Activated naive CD4-positive, alpha-beta T cell treated with anti-CD3 and anti-CD28 coated beads for 36 hours (primary cell): ENCODE data around the gene CACNA1C. TPM values are rescaled to one million over a fixed set of nuclear protein-coding genes. Genes with fewer than 3 reads are reported as not detected.

Source experiments
- CTCF ChIA-PET: fragments of 350-600 bp; sonication (Branson Sonifier 250); formaldehyde crosslinking; loops from one replicate; lab custom pipeline; 2021; ENCODE audit warnings: antibody characterized with exemption; lab: Charles Lee
- DNase-seq: peaks from one replicate; pipeline ENCODE4 v3.0.0-alpha.2; 2020
- H3K27ac Mint-ChIP-seq: one replicate; pipeline ENCODE4 v1.8.0; 2021; ENCODE audit warnings: mild to moderate bottlenecking, mixed read lengths
- H3K27me3 Mint-ChIP-seq: one replicate; pipeline ENCODE4 v1.8.0; 2021; ENCODE audit warnings: low read depth, mixed read lengths
- H3K36me3 Mint-ChIP-seq: one replicate; pipeline ENCODE4 v1.8.0; 2021; ENCODE audit warnings: low read depth, mixed read lengths
- H3K4me1 Mint-ChIP-seq: one replicate; pipeline ENCODE4 v1.8.0; 2021; ENCODE audit warnings: low read depth, mixed read lengths
- H3K4me3 Mint-ChIP-seq: one replicate; pipeline ENCODE4 v1.8.0; 2021; ENCODE audit warnings: mild to moderate bottlenecking, moderate library complexity, mixed read lengths
- H3K9me3 Mint-ChIP-seq: one replicate; pipeline ENCODE4 v1.8.0; 2021; ENCODE audit warnings: mixed read lengths
- intact Hi-C: fragments of 100-400 bp; cut with micrococcal nuclease; formaldehyde crosslinking; loops from one replicate; pipeline ENCODE4 v1.15.1; 2023
- total RNA-seq, 2 experiments: library from RNA; stranded (reverse); gene quantifications; one replicate each; pipeline ENCODE4 v1.2.3, GENCODE V29; 2021

Gene CACNA1C
- total RNA-seq, 2 experiments from 2014 or later, result 0.02 to 0.12 TPM

- no peaks in the 10 kb centered on the region for H3K4me1 Mint-ChIP-seq
- H3K27ac Mint-ChIP-seq, result no peak overlapping the region
- H3K27me3 Mint-ChIP-seq, result no peaks in the 10 kb centered on the region
- intact Hi-C loops, result no loop called here
- CTCF ChIA-PET, result no interaction called here
- no peak overlapping the region for H3K4me3 Mint-ChIP-seq
- H3K36me3 Mint-ChIP-seq, result no peaks in the 10 kb centered on the region
- H3K9me3 Mint-ChIP-seq, result no peaks in the 10 kb centered on the region
- DNase-seq, result no peak
Measured at GRCh38 chr12:2372735-2373134, 319.9 kb downstream of the CACNA1C start.

- Mint-ChIP-seq H3K4me3 (no peak overlapping the region), H3K9me3 (no peaks in the 10 kb centered on the region), H3K27me3 (no peaks in the 10 kb centered on the region), H3K4me1 (no peaks in the 10 kb centered on the region), H3K36me3 (no peaks in the 10 kb centered on the region), H3K27ac (no peak overlapping the region)
- no peak for DNase-seq
- CTCF ChIA-PET, result no interaction called here
- intact Hi-C loops, result no loop called here
Measured at GRCh38 chr12:2373307-2373706, 320.5 kb downstream of the CACNA1C start.

GRCh38 chr12:2374092-2374906, 321.5 kb downstream of the CACNA1C start:
- Mint-ChIP-seq H3K9me3 (no peaks in the 10 kb centered on the region), H3K4me1 (no peaks in the 10 kb centered on the region), H3K27me3 (peaks cover 2% of the 10 kb centered on the region), H3K27ac (no peak overlapping the region), H3K36me3 (no peaks in the 10 kb centered on the region), H3K4me3 (no peak overlapping the region)
- intact Hi-C loops, result no loop called here
- no peak for DNase-seq
- CTCF ChIA-PET, result no interaction called here

GRCh38 chr12:2375871-2376270, 323.1 kb downstream of the CACNA1C start:
- Mint-ChIP-seq H3K4me1 (no peaks in the 10 kb centered on the region), H3K27me3 (peaks cover 5% of the 10 kb centered on the region), H3K4me3 (no peak overlapping the region), H3K9me3 (no peaks in the 10 kb centered on the region), H3K36me3 (no peaks in the 10 kb centered on the region), H3K27ac (no peak overlapping the region)
- CTCF ChIA-PET, result no interaction called here
- no peak for DNase-seq
- intact Hi-C loops, result no loop called here

- Mint-ChIP-seq H3K27me3 (peaks cover 5% of the 10 kb centered on the region), H3K4me1 (no peaks in the 10 kb centered on the region), H3K27ac (no peak overlapping the region), H3K9me3 (no peaks in the 10 kb centered on the region), H3K36me3 (no peaks in the 10 kb centered on the region), H3K4me3 (no peak overlapping the region)
- CTCF ChIA-PET, result no interaction called here
- no peak for DNase-seq
- intact Hi-C loops, result no loop called here
Measured at GRCh38 chr12:2376908-2377657, 324.3 kb downstream of the CACNA1C start.

- no peak for DNase-seq
- H3K9me3 Mint-ChIP-seq, result no peaks in the 10 kb centered on the region
- no peak overlapping the region for H3K4me3 Mint-ChIP-seq
- intact Hi-C loops, result no loop called here
- no peaks in the 10 kb centered on the region for H3K4me1 Mint-ChIP-seq
- CTCF ChIA-PET, result interaction anchor here (0.9 to 1.1 kb wide), 3 partner anchors 8 to 318 kb away, joined by 3 to 4 read pairs (median 4); no protein-coding TSS in a partner anchor
- no peaks in the 10 kb centered on the region for H3K36me3 Mint-ChIP-seq
- H3K27me3 Mint-ChIP-seq, result peaks cover 5% of the 10 kb centered on the region
- no peak overlapping the region for H3K27ac Mint-ChIP-seq
Measured at GRCh38 chr12:2378835-2379330, 326.1 kb downstream of the CACNA1C start.

GRCh38 chr12:2380946-2381345, 328.2 kb downstream of the CACNA1C start:
- Mint-ChIP-seq H3K27me3 (peaks cover 7% of the 10 kb centered on the region), H3K4me1 (no peaks in the 10 kb centered on the region), H3K36me3 (no peaks in the 10 kb centered on the region), H3K9me3 (no peaks in the 10 kb centered on the region), H3K4me3 (no peak overlapping the region), H3K27ac (no peak overlapping the region)
- CTCF ChIA-PET, result no interaction called here
- no peak for DNase-seq
- intact Hi-C loops, result loop anchor here (5.0 kb wide), 1 partner anchor 201 kb away; no protein-coding TSS in a partner anchor

- H3K27me3 Mint-ChIP-seq, result peaks cover 7% of the 10 kb centered on the region
- DNase-seq, result no peak
- CTCF ChIA-PET, result interaction anchor here (1.0 to 1.1 kb wide), 2 partner anchors 13 to 200 kb away, joined by 4 read pairs; no protein-coding TSS in a partner anchor
- no peaks in the 10 kb centered on the region for H3K4me1 Mint-ChIP-seq
- H3K36me3 Mint-ChIP-seq, result no peaks in the 10 kb centered on the region
- no peak overlapping the region for H3K4me3 Mint-ChIP-seq
- H3K27ac Mint-ChIP-seq, result no peak overlapping the region
- intact Hi-C loops, result loop anchor here (5.0 kb wide), 1 partner anchor 200 kb away; no protein-coding TSS in a partner anchor
- H3K9me3 Mint-ChIP-seq, result no peaks in the 10 kb centered on the region
Measured at GRCh38 chr12:2382370-2383155, 329.8 kb downstream of the CACNA1C start.

GRCh38 chr12:2383325-2384028, 330.7 kb downstream of the CACNA1C start:
- H3K27ac Mint-ChIP-seq, result no peak overlapping the region
- no peaks in the 10 kb centered on the region for H3K9me3 Mint-ChIP-seq
- intact Hi-C loops, result loop anchor here (5.0 kb wide), 1 partner anchor 199 kb away; no protein-coding TSS in a partner anchor
- no peaks in the 10 kb centered on the region for H3K4me1 Mint-ChIP-seq
- H3K4me3 Mint-ChIP-seq, result no peak overlapping the region
- peaks cover 7% of the 10 kb centered on the region for H3K27me3 Mint-ChIP-seq
- no peaks in the 10 kb centered on the region for H3K36me3 Mint-ChIP-seq
- DNase-seq, result no peak
- CTCF ChIA-PET, result interaction anchor here (1.0 to 1.1 kb wide), 2 partner anchors 12 to 200 kb away, joined by 4 read pairs; no protein-coding TSS in a partner anchor

GRCh38 chr12:2384029-2384386, 331.2 kb downstream of the CACNA1C start:
- CTCF ChIA-PET, result no interaction called here
- intact Hi-C loops, result loop anchor here (5.0 kb wide), 1 partner anchor 198 kb away; no protein-coding TSS in a partner anchor
- H3K4me1 Mint-ChIP-seq, result no peaks in the 10 kb centered on the region
- H3K9me3 Mint-ChIP-seq, result no peaks in the 10 kb centered on the region
- H3K36me3 Mint-ChIP-seq, result no peaks in the 10 kb centered on the region
- no peak overlapping the region for H3K4me3 Mint-ChIP-seq
- H3K27ac Mint-ChIP-seq, result no peak overlapping the region
- DNase-seq, result no peak
- peaks cover 5% of the 10 kb centered on the region for H3K27me3 Mint-ChIP-seq

GRCh38 chr12:2384533-2385351, 332.0 kb downstream of the CACNA1C start:
- Mint-ChIP-seq H3K27me3 (peaks cover 5% of the 10 kb centered on the region), H3K27ac (no peak overlapping the region), H3K4me3 (no peak overlapping the region), H3K36me3 (no peaks in the 10 kb centered on the region), H3K4me1 (no peaks in the 10 kb centered on the region), H3K9me3 (no peaks in the 10 kb centered on the region)
- no peak for DNase-seq
- CTCF ChIA-PET, result interaction anchor here (1.6 kb wide), 1 partner anchor 10 kb away, joined by 5 read pairs; no protein-coding TSS in a partner anchor
- intact Hi-C loops, result loop anchor here (5.0 kb wide), 1 partner anchor 198 kb away; no protein-coding TSS in a partner anchor
